Measurements from ENCODE around the gene SCRT2.

SCRT2 gene

GRCh38 chr20:710780-711450, 35.3 kb upstream of the SCRT2 start:
- H3K27ac ChIP-seq (ENCODE audit: low read length) = no peak overlapping the region
- H3K9ac ChIP-seq (ENCODE audit: low read depth, low read length) = no peak overlapping the region
- no peak overlapping the region for H2AFZ ChIP-seq (ENCODE audit: low read depth, low read length)
- TF ChIP-seq CTCF (IDR thresholded peaks at IDR 0.05; ENCODE audit: borderline replicate concordance, extremely low read depth, low read length, poor library complexity, severe bottlenecking) (no peak), EZH2 (IDR thresholded peaks at IDR 0.05; ENCODE audit: borderline replicate concordance, low read depth, low read length, severe bottlenecking) (no peak)
- no peaks in the 10 kb centered on the region for H3K36me3 ChIP-seq (ENCODE audit: insufficient read depth, low read length)
- H3K4me1 ChIP-seq (ENCODE audit: insufficient read depth, low read length) = no peaks in the 10 kb centered on the region
- H3K27me3 ChIP-seq (ENCODE audit: insufficient read depth, low read length, poor library complexity) = peaks cover 4% of the 10 kb centered on the region
- DNase-seq (no peak), ATAC-seq (ENCODE audit: insufficient read depth, low read depth) (no peak)
- H3K79me2 ChIP-seq (ENCODE audit: insufficient read depth, low read length) = no peaks in the 10 kb centered on the region
- no peak overlapping the region for H3K4me3 ChIP-seq (ENCODE audit: low read depth in 1 of 2, low read length in 2 of 2)
- no peak overlapping the region for H3K4me2 ChIP-seq (ENCODE audit: insufficient read depth, low read length)
- no peaks in the 10 kb centered on the region for H4K20me1 ChIP-seq (ENCODE audit: insufficient read depth, low read length)
- H3K9me3 ChIP-seq (ENCODE audit: insufficient read depth, low read length, severe bottlenecking) = peaks cover 15% of the 10 kb centered on the region

- no peak for DNase-seq
- no peak overlapping the region for H3K9ac ChIP-seq (ENCODE audit: low read depth, low read length)
These were observed 34.6 kb upstream of the SCRT2 start for GRCh38 chr20:709991-710779.

GRCh38 chr20:709423-709822, 33.8 kb upstream of the SCRT2 start:
- Histone ChIP-seq H3K36me3 (ENCODE audit: insufficient read depth, low read length) (no peaks in the 10 kb centered on the region), H3K4me2 (ENCODE audit: insufficient read depth, low read length) (no peak overlapping the region), H4K20me1 (ENCODE audit: insufficient read depth, low read length) (no peaks in the 10 kb centered on the region), H3K9ac (ENCODE audit: low read depth, low read length) (no peak overlapping the region), H3K4me3 (ENCODE audit: low read depth in 1 of 2, low read length in 2 of 2) (no peak overlapping the region), H3K27me3 (ENCODE audit: insufficient read depth, low read length, poor library complexity) (peaks cover 4% of the 10 kb centered on the region), H3K79me2 (ENCODE audit: insufficient read depth, low read length) (no peaks in the 10 kb centered on the region), H3K27ac (ENCODE audit: low read length) (no peak overlapping the region), H3K9me3 (ENCODE audit: insufficient read depth, low read length, severe bottlenecking) (peaks cover 15% of the 10 kb centered on the region), H2AFZ (ENCODE audit: low read depth, low read length) (no peak overlapping the region), H3K4me1 (ENCODE audit: insufficient read depth, low read length) (no peaks in the 10 kb centered on the region)
- ATAC-seq (ENCODE audit: insufficient read depth, low read depth) (no peak), DNase-seq (no peak)
- TF ChIP-seq EZH2 (IDR thresholded peaks at IDR 0.05; ENCODE audit: borderline replicate concordance, low read depth, low read length, severe bottlenecking) = no peak
- TF ChIP-seq CTCF (IDR thresholded peaks at IDR 0.05; ENCODE audit: borderline replicate concordance, extremely low read depth, low read length, poor library complexity, severe bottlenecking) = no peak

More at GRCh38 chr20:709991-710779, 34.6 kb upstream of the SCRT2 start:
- ATAC-seq (ENCODE audit: insufficient read depth, low read depth) = no peak
- TF ChIP-seq EZH2 (IDR thresholded peaks at IDR 0.05; ENCODE audit: borderline replicate concordance, low read depth, low read length, severe bottlenecking) = no peak
- no peak for TF ChIP-seq CTCF (IDR thresholded peaks at IDR 0.05; ENCODE audit: borderline replicate concordance, extremely low read depth, low read length, poor library complexity, severe bottlenecking)
- Histone ChIP-seq H3K4me3 (ENCODE audit: low read depth in 1 of 2, low read length in 2 of 2) (no peak overlapping the region), H2AFZ (ENCODE audit: low read depth, low read length) (no peak overlapping the region), H4K20me1 (ENCODE audit: insufficient read depth, low read length) (no peaks in the 10 kb centered on the region), H3K79me2 (ENCODE audit: insufficient read depth, low read length) (no peaks in the 10 kb centered on the region), H3K4me2 (ENCODE audit: insufficient read depth, low read length) (no peak overlapping the region), H3K4me1 (ENCODE audit: insufficient read depth, low read length) (no peaks in the 10 kb centered on the region), H3K9me3 (ENCODE audit: insufficient read depth, low read length, severe bottlenecking) (peaks cover 15% of the 10 kb centered on the region), H3K27me3 (ENCODE audit: insufficient read depth, low read length, poor library complexity) (peaks cover 4% of the 10 kb centered on the region), H3K36me3 (ENCODE audit: insufficient read depth, low read length) (no peaks in the 10 kb centered on the region), H3K27ac (ENCODE audit: low read length) (no peak overlapping the region)

Measured in DND-41 (cell line).